ENCODE results near the gene MEIS2. TPM values are rescaled to one million over a fixed set of nuclear protein-coding genes. Genes with fewer than 3 reads are reported as not detected.

The MEIS2 gene
- total RNA-seq, 2 experiments from 2014 or later = not detected

- POLR2A ChIA-PET = no interaction called here
- TF ChIP-seq CTCF (IDR thresholded peaks at IDR 0.05) = no peak
- no peaks in the 10 kb centered on the region for H3K9me3 Mint-ChIP-seq
- no peak overlapping the region for H3K27ac Mint-ChIP-seq
- ATAC-seq (ENCODE audit: poor library complexity) (no peak), DNase-seq (no peak)
- Histone ChIP-seq H3K4me3 (ENCODE audit: low read length) (no peak overlapping the region), H3K27ac (ENCODE audit: low read depth in 1 of 2, low read length in 2 of 2) (no peak overlapping the region), H3K36me3 (ENCODE audit: insufficient read depth, low read length) (no peaks in the 10 kb centered on the region), H3K9me3 (ENCODE audit: control insufficient read depth in 1 of 2, insufficient read depth in 1 of 2, low read length in 2 of 2) (no peaks in the 10 kb centered on the region), H3K27me3 (ENCODE audit: control insufficient read depth in 1 of 2, insufficient read depth in 2 of 2, low read length in 2 of 2) (peaks cover 0 to 7% of the 10 kb centered on the region in 2 experiments), H3K4me1 (ENCODE audit: insufficient read depth, low read length) (no peaks in the 10 kb centered on the region)
- H3K4me3 Mint-ChIP-seq = no peak overlapping the region
- no peaks in the 10 kb centered on the region for H3K36me3 Mint-ChIP-seq (ENCODE audit: low read depth)
- no peaks in the 10 kb centered on the region for H3K4me1 Mint-ChIP-seq (ENCODE audit: low read depth)
- H3K27me3 Mint-ChIP-seq = peaks cover 51% of the 10 kb centered on the region
- CTCF ChIA-PET = interaction anchor here (0.5 kb wide), 1 partner anchor 1211 kb away, joined by 3 read pairs; no protein-coding TSS in a partner anchor
- intact Hi-C loops (cut with DNase I, micrococcal nuclease) = no loop called here
Observed at GRCh38 chr15:36897834-36898233, 202.5 kb downstream of the MEIS2 start.

GRCh38 chr15:36896949-36897348 lies 203.4 kb downstream of the MEIS2 start:
- TF ChIP-seq CTCF (IDR thresholded peaks at IDR 0.05) = no peak
- intact Hi-C loops (cut with DNase I, micrococcal nuclease) = no loop called here
- H3K36me3 ChIP-seq (ENCODE audit: insufficient read depth, low read length) = no peaks in the 10 kb centered on the region
- H3K4me1 ChIP-seq (ENCODE audit: insufficient read depth, low read length) = no peaks in the 10 kb centered on the region
- Mint-ChIP-seq H3K27ac (no peak overlapping the region), H3K4me3 (no peak overlapping the region), H3K27me3 (peaks cover 48% of the 10 kb centered on the region), H3K4me1 (ENCODE audit: low read depth) (no peaks in the 10 kb centered on the region), H3K36me3 (ENCODE audit: low read depth) (no peaks in the 10 kb centered on the region), H3K9me3 (no peaks in the 10 kb centered on the region)
- no peak overlapping the region for H3K4me3 ChIP-seq (ENCODE audit: low read length)
- POLR2A ChIA-PET = no interaction called here
- CTCF ChIA-PET = no interaction called here
- H3K27ac ChIP-seq (ENCODE audit: low read depth in 1 of 2, low read length in 2 of 2) = no peak overlapping the region
- H3K9me3 ChIP-seq (ENCODE audit: control insufficient read depth in 1 of 2, insufficient read depth in 1 of 2, low read length in 2 of 2) = no peaks in the 10 kb centered on the region
- H3K27me3 ChIP-seq (ENCODE audit: control insufficient read depth in 1 of 2, insufficient read depth in 2 of 2, low read length in 2 of 2) = peaks cover 0 to 7% of the 10 kb centered on the region in 2 experiments
- DNase-seq (no peak), ATAC-seq (ENCODE audit: poor library complexity) (no peak)

- no peaks in the 10 kb centered on the region for H3K9me3 ChIP-seq (ENCODE audit: control insufficient read depth in 1 of 2, insufficient read depth in 1 of 2, low read length in 2 of 2)
- no peaks in the 10 kb centered on the region for H3K9me3 Mint-ChIP-seq
- H3K27ac Mint-ChIP-seq = no peak overlapping the region
- H3K36me3 Mint-ChIP-seq (ENCODE audit: low read depth) = no peaks in the 10 kb centered on the region
- H3K4me1 ChIP-seq (ENCODE audit: insufficient read depth, low read length) = no peaks in the 10 kb centered on the region
- POLR2A ChIA-PET = no interaction called here
- H3K36me3 ChIP-seq (ENCODE audit: insufficient read depth, low read length) = no peaks in the 10 kb centered on the region
- H3K4me1 Mint-ChIP-seq (ENCODE audit: low read depth) = no peaks in the 10 kb centered on the region
- ATAC-seq (ENCODE audit: poor library complexity) (no peak), DNase-seq (no peak)
- H3K4me3 ChIP-seq (ENCODE audit: low read length) = no peak overlapping the region
- H3K4me3 Mint-ChIP-seq = no peak overlapping the region
- no peak overlapping the region for H3K27ac ChIP-seq (ENCODE audit: low read depth in 1 of 2, low read length in 2 of 2)
- TF ChIP-seq CTCF (IDR thresholded peaks at IDR 0.05) = no peak
- CTCF ChIA-PET = no interaction called here
- intact Hi-C loops (cut with DNase I, micrococcal nuclease) = no loop called here
- peaks cover 75% of the 10 kb centered on the region for H3K27me3 Mint-ChIP-seq
- H3K27me3 ChIP-seq (ENCODE audit: control insufficient read depth in 1 of 2, insufficient read depth in 2 of 2, low read length in 2 of 2) = peaks cover 3 to 19% of the 10 kb centered on the region in 2 experiments
Observed at GRCh38 chr15:36894075-36894474, 206.3 kb downstream of the MEIS2 start.
